ENCODE measurements around the gene ZNF423. TPM values are rescaled to one million over a fixed set of nuclear protein-coding genes. Genes with fewer than 3 reads are reported as not detected.

Gene ZNF423
- total and polyA plus RNA-seq, 7 donors, result 2.3 to 30.7 (median 14.4) TPM

DNA sequence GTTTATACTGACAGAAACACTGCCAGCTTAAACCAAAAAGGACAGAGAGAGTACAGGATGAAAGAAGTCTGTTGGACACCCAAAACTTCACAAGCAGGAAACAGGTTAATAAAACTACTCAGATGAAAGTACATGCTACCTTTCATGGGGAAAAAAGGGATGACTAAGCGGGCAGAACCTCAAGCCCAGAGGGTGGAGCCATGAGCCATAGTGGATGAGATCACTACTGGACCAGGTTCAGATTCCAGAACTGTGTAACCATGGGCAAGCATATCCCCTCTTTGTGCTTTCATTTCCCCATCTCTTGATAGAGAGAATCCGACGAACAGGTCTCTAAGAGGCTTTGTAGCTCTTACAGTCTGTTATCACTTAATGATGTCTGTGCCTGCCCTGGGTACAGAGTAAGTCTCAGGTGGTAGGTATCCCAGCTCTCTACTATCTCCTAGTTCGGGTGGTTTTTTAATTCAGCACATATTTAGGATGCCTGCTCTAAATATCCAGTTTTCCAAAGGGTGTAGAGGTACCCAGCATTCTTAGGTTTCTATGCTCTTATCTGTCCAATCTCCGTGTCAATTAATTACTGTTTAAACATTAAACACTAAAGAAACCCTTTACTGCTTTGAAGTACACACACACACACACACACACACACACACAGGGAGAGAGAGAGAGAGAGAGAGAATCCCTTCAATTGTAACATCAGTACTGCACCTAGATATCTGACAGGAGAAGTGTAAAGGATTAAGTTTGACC is 206.7 kb downstream of the ZNF423 start:
- H3K27ac ChIP-seq, result no peak overlapping the region
- peaks cover 13% of the 10 kb centered on the region for H3K9me3 ChIP-seq
- no peaks in the 10 kb centered on the region for H3K36me3 ChIP-seq (ENCODE audit: insufficient read depth in 1 of 2, low read depth in 1 of 2)
- no peak overlapping the region for H3K4me3 ChIP-seq
- H3K4me1 ChIP-seq, result no peaks in the 10 kb centered on the region
- DNase-seq (no peak), ATAC-seq (peak in 1 of 4 donors; percentile 33)
- WGBS, 3 donors, result 74 to 81% (median 76%) methylated on average over 5 of the region's 5 CpGs
- H3K27me3 ChIP-seq (ENCODE audit: insufficient read depth in 3 of 3, low read length in 2 of 3), result no peaks in the 10 kb centered on the region
- intact Hi-C loops (cut with DNase I), result no loop called here
- TF ChIP-seq, protein P1, sequence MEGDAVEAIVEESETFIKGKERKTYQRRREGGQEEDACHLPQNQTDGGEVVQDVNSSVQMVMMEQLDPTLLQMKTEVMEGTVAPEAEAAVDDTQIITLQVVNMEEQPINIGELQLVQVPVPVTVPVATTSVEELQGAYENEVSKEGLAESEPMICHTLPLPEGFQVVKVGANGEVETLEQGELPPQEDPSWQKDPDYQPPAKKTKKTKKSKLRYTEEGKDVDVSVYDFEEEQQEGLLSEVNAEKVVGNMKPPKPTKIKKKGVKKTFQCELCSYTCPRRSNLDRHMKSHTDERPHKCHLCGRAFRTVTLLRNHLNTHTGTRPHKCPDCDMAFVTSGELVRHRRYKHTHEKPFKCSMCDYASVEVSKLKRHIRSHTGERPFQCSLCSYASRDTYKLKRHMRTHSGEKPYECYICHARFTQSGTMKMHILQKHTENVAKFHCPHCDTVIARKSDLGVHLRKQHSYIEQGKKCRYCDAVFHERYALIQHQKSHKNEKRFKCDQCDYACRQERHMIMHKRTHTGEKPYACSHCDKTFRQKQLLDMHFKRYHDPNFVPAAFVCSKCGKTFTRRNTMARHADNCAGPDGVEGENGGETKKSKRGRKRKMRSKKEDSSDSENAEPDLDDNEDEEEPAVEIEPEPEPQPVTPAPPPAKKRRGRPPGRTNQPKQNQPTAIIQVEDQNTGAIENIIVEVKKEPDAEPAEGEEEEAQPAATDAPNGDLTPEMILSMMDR (IDR thresholded peaks at IDR 0.05), result no peak

DNA sequence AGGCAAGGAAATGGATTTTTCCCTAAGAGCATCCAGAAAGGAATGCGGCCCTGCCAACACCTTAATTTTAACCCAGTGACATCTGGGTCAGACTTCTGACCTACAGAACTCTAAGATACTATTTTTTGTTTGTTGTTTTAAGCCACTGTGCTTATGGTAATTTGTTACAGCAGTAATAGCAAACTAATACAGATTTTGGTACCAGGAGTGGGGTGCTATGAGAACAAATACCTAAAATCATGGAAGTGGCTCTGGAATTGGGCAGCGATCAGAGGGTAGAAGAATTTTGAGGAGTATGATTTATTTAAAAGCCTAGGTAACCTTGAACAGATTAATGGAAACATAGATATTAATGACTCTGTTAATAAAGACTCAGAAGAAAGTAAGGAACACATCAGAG is 208.2 kb downstream of the ZNF423 start:
- intact Hi-C loops (cut with DNase I), result no loop called here
- no peaks in the 10 kb centered on the region for H3K36me3 ChIP-seq (ENCODE audit: insufficient read depth in 1 of 2, low read depth in 1 of 2)
- no peak for DNase-seq
- 74 to 97% (median 78%) methylated on average over 2 of the region's 2 CpGs for WGBS, 3 donors
- H3K9me3 ChIP-seq, result peaks cover 13% of the 10 kb centered on the region
- H3K27ac ChIP-seq, result no peak overlapping the region
- no peaks in the 10 kb centered on the region for H3K27me3 ChIP-seq (ENCODE audit: insufficient read depth in 3 of 3, low read length in 2 of 3)
- no peak overlapping the region for H3K4me3 ChIP-seq
- ATAC-seq, result no peak
- TF ChIP-seq, protein P1 (IDR thresholded peaks at IDR 0.05), result no peak
- H3K4me1 ChIP-seq, result no peaks in the 10 kb centered on the region

DNA sequence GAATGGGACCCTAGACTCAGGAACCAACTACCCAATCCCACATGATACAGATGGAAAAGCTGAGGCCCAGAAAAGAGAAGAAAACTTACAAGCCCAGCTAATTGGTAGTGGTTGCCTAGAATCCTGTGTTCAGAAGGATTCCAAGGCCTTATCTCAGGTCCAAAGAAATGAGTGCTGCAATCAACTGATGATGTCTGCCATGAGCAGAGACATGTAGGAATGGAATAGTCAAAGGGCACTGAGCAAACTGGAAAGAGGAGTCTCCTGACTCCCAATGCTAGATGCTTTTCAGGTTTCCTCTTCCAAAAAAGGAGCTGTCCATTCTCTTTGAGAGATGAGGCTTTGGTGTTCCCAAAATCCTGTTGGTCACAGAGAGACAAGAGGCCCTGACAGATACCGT is 210.6 kb downstream of the ZNF423 start:
- Histone ChIP-seq H3K4me3 (no peak overlapping the region), H3K36me3 (ENCODE audit: insufficient read depth in 1 of 2, low read depth in 1 of 2) (no peaks in the 10 kb centered on the region), H3K9me3 (peaks cover 13% of the 10 kb centered on the region), H3K4me1 (peaks cover 9% of the 10 kb centered on the region), H3K27me3 (ENCODE audit: insufficient read depth in 3 of 3, low read length in 2 of 3) (no peaks in the 10 kb centered on the region), H3K27ac (no peak overlapping the region)
- DNase-seq, result no peak
- intact Hi-C loops (cut with DNase I), result no loop called here
- TF ChIP-seq, protein P1 (IDR thresholded peaks at IDR 0.05), result no peak
- ATAC-seq, result no peak
- 96 to 98% (median 96%) methylated on average over 1 of the region's 1 CpG for WGBS, 3 donors

DNA sequence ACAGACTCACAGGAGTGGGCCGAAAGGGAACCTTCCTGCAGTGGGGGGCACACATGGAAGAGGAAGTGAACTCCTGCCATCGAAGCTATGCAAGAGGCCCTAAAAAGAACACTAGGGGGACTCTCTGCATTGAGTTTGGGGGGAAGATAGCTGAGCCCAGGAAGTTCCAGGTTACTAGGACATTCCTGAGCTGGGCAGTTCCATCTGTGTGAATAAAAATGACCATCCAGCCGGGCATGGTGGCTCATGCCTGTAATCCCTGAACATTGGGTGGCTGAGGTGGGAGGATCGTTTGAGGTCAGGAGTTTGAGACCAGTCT is 211.8 kb downstream of the ZNF423 start:
- ATAC-seq (no peak), DNase-seq (no peak)
- TF ChIP-seq, protein P1 (IDR thresholded peaks at IDR 0.05), result no peak
- H3K9me3 ChIP-seq, result peaks cover 13% of the 10 kb centered on the region
- no peak overlapping the region for H3K4me3 ChIP-seq
- WGBS, 3 donors, result 56 to 58% (median 57%) methylated on average over 4 of the region's 4 CpGs
- no peaks in the 10 kb centered on the region for H3K36me3 ChIP-seq (ENCODE audit: insufficient read depth in 1 of 2, low read depth in 1 of 2)
- H3K4me1 ChIP-seq, result peaks cover 21% of the 10 kb centered on the region
- H3K27me3 ChIP-seq (ENCODE audit: insufficient read depth in 3 of 3, low read length in 2 of 3), result no peaks in the 10 kb centered on the region
- intact Hi-C loops (cut with DNase I), result no loop called here
- no peak overlapping the region for H3K27ac ChIP-seq

Data from psoas muscle (tissue), 8 donors.